OCI-M1 (cell line): ENCODE results near the gene VPS50.
A peak's percentile ranks its signal among the peaks of the same experiment; 100 is the strongest.

Source experiments
- DNase-seq: peaks from one replicate; lab custom pipeline; 2025; lab: John Stamatoyannopoulos, UW

Gene VPS50

DNA sequence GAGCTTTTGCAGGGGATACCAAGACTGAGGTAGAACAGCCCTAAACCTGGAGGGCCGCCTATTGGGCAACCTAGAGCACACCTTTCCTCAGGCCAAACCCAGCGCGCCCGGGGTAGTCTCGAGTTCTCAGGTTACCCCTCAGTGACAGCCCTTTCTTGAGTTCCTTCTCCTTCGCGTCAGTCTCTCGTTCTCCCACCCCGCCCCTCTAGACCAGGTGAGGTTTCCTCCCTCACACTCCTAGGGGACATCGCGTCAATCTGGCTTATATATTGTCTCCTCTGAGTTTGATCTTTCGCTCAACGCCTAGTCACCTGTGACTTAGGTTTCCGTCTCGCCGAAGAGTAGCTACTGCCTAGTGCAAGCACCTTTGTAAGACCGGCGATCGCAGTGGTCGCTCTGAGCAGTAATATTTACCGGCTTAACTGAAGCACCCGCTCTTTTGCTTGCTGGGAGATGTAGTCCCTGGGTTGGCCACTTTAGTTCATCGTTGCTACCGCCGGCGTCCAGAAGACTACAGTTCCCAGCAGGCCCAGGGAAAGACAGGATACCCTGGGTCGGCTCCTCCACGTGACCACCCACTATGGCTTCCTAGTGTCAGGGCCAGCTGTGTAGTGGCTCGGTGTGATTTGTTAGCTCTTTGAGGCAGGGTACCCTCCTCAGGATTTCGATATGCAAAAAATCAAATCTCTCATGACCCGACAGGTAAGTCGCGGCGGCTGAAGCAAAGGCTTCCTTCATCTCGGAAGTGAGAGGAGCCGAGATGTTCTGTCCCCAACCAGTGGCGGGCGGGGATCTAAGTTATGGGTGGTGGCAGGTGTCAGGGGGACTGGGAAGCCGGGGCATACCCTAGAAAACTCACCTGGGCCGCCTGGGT lies at the start of gene VPS50:
VPS50 (plus strand) TSS at position 568 of the 874 bp plus-strand sequence; CDS start at position 670, 102 bp downstream.
- peak; percentile 100 for DNase-seq

- no peak for DNase-seq
Observed at GRCh38 chr7:93185303-93186027, 46.7 kb upstream of the VPS50 start.

DNA sequence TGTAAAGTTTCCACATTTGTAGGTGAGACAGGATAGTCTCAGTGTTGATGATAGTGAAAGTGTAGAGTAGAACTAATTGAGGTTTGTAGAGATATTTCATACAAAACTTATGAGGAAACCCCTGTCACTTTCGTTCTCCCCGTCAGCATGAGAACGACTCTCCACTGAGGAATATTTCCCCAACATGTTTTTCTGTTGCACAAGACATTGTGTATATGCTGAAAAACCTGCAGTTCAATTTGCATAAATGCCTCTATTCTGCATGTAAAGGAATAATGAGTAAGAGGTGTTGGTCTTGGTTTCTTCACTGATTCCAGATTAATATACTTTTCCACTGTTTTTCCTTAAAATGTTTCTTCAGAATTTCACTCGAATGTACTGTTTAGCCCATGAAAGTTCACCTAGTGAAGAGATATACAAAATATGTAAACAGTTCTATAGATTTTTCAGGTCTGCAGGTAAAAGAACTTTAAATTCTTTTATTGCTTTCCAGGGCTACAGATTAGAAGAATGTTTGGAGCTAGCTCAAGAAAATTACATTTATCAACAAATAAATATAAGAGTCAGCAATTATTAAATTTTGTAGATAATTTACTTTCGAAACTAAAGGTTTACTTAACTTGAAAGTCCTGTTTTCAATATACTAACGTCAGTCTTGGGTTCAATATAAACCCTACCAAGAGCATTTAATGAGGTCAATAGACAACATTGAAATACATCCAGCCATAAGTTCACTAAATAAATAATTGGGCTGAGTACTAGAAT lies 43.1 kb upstream of the VPS50 start:
- DNase-seq = peak; percentile 52

DNA sequence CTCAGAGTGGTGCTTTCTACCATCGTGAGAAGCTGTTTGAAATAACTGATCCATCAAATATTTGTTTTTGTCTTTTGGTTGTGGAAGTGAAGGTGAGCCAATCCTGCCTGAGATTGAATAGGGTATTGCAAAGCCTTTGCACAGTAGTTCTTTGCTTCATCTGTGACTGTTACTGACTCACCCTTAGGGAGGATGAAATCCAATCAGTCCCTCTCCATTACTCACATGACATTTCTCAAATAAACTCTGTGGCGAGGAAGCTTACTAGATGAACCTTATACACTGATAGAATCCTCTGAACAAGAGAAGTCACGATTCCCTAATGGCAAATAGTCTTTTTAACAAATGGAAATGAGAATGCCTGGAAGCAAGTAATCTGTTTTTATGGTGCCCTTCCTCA lies 37.8 kb upstream of the VPS50 start:
- DNase-seq = peak; percentile 53

- DNase-seq = peak; percentile 97
Observed at GRCh38 chr7:93196336-93196735, 35.8 kb upstream of the VPS50 start.

DNA sequence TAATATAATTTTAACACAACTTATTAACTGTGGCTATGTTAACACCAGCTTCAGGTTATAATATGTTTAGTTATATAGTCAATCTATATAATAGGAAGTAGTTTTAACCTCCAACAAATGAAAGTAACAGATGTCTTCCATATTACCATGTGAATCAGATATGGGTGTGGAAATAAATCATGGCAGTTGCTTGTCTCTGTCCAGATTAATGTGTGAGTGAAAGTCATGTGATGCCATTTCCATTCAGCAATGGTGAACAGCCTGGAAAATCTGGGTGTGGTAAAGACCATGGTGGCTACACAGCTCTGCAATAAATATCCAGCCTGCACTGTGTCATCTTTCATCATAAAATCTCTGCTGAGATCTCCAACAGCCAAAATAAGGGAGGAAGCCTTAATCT lies 33.7 kb upstream of the VPS50 start:
- DNase-seq = peak; percentile 74

- DNase-seq = no peak
Observed at GRCh38 chr7:93202594-93203250, 29.4 kb upstream of the VPS50 start.

DNA sequence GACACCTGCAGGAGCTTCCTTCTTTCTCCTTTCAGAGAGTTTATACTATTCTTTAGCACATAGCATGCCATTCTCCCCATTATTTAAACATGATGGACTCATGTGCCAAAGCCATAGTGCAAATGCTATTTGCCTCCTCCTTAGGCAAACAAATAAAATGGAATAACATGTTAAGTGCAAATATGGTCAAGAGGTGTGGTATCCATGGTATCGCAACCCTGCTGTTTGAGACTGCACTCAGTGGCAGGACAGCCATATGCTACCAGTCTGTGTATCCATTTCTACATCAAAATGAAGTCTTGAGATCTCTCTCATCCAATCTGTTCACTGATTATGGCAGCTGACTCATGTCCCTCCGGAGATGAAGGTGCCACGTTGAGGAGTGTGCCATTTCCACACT lies 28.7 kb upstream of the VPS50 start:
- DNase-seq = no peak

GRCh38 chr7:93205046-93205445 lies 27.1 kb upstream of the VPS50 start:
- no peak for DNase-seq

DNA sequence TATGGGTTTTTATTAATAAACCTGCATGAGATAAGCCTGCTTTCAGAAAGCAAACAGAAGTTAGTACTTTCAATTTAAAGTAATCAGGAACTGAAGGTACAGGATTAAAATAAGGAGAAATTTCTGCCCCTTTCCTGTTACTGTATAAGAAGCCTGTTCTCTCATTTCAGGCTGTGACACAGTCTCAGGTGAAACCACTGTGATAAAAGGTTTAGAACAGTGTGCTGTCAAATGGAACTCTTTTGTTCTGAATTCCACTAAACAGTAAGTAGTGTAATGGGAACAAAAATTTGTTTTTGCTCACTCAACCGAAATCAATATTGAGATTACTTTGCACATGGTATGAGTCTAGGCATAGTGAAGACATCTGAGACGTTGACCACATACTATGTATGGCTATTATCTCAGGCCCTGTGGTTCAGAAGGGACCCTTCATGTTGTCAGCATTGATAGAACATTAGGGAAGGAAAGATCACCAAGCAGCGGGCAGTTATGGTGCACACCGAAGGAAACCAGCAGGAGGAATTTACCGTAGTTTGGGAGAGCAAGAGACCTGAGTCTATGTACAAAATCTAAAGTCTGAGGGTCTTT lies 20.8 kb upstream of the VPS50 start:
- peak; percentile 74 for DNase-seq

DNA sequence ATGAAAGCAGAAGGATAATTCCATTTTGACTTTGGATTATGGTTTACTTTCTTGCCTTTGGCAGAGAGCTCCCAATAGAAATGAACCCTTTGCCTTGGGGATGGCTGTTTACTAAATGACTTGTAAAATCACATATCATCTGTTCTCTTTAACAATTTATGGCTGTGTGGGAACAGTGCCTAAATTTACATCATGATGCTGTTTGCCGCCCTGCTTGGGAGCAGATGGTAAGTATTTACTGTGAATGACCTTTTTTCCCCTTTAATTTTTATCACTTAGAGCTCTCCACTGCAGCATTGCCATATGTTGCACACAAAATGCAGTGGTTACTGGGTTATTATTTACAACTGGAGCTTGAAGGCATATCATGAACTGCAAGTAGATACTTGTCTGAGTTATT lies 19.3 kb upstream of the VPS50 start:
- DNase-seq = no peak

GRCh38 chr7:93218997-93219827 lies 13.0 kb upstream of the VPS50 start:
- peak; percentile 97 for DNase-seq

DNA sequence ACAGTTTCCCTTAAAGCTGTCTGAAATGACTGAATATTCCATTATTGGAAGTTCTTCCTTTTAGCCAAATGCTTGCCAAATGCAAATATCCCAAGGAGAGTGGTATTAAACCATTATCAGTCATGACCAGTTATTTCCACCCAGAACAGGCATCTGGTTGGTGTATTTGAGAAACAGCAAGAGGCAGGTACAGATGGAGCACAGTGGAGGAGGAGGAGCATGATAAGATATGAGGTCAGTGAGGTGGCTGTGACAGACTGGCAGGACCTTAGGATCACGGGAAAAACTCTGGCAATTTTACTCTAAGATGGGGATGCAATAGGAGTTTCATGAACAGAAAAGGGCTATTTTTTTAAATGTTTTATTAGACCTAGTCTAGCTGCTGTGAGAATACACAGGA lies 12.3 kb upstream of the VPS50 start:
- DNase-seq = peak; percentile 93

DNA sequence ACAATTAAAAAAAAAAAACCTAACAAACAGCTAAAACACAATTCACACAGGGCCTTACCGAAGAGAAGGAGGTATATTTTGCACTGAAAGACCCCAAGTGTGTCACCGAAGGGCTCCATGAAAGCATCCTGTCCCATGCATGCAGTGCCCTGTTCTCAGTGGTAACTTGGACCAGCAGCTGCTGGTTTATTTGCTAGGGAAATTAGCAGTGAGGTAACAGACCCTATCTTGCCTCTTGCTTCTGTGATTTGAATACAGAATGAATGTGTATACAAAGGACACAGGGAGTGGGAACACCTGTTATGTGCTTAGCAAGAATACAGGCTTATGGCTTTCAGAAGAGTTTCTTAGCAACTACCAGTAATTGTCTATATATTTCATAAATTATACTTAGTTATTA lies 5.9 kb upstream of the VPS50 start, which contains the start of gene HEPACAM2:
HEPACAM2 (minus strand) TSS at position 160 of the 400 bp plus-strand sequence.
- no peak for DNase-seq

GRCh38 chr7:93228302-93228701 lies 3.9 kb upstream of the VPS50 start:
- peak; percentile 94 for DNase-seq

DNA sequence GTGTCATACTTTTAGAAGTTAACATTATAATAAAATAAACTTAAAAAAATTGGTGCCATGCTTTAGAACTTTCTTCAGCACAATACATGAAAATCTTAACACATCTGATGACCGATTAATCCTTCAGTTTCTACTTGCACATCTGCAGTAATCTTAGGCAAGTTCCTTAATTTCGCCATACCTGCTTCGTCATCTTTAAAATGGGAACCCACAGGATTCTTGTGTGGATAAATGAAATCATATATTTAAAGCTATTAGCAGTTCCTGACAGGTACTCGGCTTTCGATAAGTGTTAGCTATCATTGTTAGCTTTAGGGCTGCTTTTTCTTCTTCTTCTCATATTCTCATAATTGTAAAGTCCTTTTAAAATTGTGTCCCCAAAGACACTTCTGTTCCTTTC lies 907 bp upstream of the VPS50 start:
- peak; percentile 80 for DNase-seq

- peak; percentile 84 for DNase-seq
Observed at GRCh38 chr7:93232673-93233018, 480 bp downstream of the VPS50 start.

DNA sequence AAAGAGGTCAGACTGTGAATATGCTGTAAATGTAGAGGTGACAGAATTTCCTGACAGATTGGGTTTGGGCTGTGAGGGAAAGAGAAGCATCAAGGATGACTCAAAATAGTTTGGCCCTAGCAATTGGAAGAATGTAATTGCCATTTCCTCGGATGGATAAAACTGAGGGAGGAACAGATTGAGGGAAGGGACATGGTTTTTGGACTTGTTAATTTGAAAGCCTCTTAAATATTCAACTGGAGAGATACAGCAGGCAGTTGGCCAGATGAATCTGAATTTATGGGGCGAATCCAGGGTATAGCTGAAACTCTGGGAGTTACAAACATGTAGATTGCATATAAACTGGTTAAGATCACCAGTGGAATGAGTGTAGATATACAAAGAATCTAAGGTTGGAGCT lies 3.4 kb downstream of the VPS50 start:
- no peak for DNase-seq

DNA sequence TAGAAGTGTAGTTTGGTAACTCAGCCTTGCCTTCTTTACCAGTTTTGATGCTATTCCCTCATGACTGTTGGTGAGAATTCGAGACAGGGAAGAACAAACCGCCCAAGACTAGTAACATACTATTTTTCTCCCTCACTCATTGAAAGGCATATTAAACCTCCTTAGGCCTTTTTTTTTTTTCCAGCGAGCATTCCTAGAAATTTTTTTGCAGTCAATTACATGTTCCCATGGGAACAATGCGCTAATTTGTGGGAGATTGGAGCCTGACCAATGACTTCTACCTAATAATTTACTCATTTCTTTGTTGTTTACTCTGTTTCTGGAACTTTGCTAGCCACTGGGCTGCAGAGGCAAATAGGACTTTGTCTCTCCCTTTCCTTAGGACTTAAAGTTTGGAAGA lies 6.0 kb downstream of the VPS50 start:
- DNase-seq = peak; percentile 63

DNA sequence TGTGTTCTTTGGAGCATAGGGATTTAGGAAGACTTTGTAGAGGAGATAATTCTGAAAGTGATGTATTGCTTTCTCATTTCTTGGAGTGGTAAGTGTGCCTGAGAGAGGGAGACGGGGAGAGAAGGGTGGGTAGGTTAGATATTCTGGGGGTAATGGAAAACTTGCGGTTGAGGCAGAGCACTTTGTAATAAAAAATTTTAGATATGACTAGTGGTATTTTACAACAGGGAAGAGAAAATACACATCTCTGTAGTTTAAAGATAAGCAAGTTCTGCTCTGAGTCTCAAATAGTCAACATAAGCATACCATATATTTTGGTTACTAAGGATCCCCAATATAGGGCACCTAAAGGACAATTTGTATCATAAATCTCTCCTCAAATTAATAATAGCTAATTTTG lies 6.6 kb downstream of the VPS50 start:
- peak; percentile 89 for DNase-seq

DNA sequence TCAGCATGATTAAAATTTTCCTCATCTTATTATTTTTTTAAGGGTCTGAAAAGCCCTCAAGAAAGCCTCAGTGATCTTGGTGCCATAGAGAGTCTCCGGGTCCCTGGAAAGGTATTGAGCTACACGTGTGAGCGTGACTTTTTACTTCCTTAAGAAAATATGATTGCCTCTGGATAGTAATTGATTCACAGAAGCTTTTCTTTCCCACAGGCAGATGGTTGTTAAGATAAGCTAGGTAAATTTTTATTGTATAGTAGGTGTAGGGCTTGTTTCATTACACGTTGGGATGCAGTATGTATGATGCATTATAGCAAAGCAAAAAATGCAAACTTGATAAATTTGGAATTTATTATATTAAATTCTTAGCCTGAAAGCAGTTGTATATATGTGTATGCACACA lies 7.7 kb downstream of the VPS50 start:
- DNase-seq = peak; percentile 61
